ENCODE measurements around the gene EIF5B.

EIF5B gene

DNA sequence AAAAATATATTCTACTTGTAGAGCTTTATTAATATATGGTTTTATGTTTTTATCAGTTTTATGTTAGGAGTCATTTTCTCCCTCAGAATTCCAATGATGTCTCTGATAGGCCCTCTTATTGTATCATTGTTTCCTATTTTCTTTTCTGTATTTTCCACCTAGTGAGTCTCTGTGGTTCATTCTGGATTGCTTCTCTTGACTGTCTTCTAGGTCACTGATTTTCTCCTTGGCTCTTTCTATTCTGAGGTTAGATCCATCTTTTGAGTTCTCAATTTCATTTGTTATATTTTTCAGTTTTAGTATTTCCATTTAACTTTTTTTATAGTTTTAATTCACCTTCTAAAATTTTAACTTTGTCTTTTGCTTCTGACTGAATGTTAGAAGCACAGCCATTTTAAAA lies 37.6 kb downstream of the EIF5B start:
- DNase-seq: no peak

DNA sequence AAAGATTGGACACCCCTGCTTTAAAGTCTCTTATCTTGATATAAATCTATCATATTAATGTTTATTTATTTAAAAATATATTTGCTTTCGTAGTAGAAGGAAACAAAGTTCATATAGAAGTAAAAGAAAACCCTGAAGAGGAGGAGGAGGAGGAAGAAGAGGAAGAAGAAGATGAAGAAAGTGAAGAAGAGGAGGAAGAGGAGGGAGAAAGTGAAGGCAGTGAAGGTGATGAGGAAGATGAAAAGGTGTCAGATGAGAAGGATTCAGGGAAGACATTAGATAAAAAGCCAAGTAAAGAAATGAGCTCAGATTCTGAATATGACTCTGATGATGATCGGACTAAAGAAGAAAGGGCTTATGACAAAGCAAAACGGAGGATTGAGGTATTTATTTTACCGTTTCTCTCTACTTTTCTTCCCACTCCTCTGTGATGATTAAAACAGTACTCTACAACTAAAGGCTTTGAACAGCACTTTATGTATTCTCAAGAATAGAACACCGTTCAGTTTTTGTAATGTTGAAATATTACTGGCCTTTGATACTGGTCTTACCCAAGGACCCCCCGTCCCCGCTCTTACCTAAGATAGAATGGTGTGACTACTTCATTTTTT lies 39.2 kb downstream of the EIF5B start:
- no peak for DNase-seq

DNA sequence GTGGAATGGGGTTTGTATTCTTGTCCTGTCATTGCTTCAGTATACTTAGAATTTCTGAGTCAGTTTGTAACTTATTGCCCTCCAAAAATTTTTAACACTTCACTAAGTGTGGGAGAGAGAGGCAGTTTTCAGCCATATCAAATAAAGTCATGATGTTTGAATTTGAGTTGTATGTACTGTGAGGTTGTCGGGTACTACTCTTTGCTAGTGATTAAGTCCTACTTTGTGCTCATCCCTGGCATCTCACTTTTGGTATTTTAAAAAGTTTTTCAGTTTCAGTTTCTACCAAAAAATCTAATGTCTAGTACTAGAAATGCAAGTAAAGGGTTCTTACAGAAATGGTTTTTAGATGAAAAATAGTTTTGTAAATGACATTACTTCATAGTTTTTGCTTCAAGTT lies 40.7 kb downstream of the EIF5B start:
- DNase-seq: no peak

DNA sequence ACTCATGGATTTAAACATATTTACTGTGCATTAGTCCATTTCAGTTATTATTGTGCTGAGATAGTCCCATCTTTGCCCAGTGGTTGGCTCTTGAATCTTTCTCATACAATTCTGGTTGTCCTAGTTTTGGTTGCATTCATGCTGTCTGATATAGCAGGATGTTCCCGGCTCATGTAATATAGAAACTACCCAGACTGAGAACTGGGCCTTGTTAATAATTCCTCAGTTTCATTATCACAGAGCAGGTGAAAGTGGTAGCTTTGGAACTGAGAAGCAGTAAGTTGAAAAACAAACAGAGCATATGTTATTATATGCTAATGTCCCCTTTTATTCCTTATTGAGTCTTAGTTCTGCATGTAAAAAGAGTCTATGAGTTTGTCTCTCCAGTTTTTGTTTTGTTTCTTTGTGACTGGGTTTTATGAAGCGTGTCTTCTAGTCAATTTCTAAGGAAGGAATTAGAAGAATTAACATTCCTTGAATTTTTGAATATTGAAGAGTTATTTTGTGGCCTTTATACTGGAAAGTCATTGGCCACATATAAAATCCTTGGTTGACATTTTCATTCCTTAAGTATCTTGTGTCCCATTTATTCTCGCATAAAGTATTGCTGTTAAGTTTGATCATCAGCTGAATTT lies 43.3 kb downstream of the EIF5B start:
- DNase-seq: no peak

DNA sequence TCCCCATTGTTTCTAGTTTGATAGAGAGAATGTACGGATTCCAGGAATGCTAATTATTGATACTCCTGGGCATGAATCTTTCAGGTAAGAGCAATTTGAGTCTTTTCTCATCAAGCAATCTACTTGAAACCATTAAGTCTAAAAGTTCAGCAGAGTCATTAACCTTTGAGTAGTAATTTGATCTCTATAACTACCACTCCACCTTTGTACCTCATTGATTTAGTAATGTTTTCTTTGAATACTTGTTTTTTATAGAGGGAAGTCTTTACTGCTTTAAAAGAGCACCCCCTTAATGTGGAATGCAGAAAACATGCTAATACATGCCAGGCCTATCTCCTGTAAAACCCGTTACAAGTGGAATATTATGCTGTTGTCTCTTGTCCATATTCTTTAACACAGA lies 45.0 kb downstream of the EIF5B start:
- DNase-seq: no peak

DNA sequence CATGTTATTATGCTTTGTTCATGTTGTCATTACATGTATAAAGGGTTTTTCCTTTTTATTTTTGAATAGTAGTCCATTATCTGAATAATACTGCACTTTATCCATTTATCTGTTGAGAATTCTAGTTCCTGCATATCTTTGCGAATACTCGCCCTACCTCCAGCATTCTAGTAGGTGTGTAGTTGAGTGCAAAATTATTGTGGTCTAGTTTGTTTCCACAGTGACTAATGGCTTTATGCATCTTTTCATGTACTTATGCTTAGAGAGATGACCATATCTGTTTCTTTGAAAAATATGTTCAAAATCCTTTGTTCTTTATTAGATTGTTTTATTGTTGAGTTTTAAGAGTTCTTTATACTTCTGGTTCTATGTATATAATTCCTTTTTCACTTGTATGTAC lies 48.8 kb downstream of the EIF5B start:
- DNase-seq: no peak

DNA sequence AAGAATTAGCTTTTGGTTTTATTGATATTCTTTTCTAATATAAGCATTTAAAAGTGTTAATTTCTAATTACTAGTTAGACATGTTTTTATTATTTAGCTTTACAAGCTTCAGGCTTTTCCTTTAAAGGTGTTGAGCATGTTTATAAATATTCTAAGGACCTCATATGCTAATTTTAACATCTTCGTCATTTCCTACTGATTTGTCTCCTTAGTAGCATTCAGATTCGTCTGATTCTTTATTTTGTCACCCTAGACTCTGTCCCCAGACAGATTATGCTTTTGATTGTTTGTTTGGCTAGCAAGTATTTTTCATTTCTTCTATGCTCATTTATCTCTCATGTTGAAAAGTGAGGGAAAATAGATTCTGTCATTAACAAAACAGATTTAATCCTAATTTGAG lies 51.7 kb downstream of the EIF5B start:
- DNase-seq: no peak

DNA sequence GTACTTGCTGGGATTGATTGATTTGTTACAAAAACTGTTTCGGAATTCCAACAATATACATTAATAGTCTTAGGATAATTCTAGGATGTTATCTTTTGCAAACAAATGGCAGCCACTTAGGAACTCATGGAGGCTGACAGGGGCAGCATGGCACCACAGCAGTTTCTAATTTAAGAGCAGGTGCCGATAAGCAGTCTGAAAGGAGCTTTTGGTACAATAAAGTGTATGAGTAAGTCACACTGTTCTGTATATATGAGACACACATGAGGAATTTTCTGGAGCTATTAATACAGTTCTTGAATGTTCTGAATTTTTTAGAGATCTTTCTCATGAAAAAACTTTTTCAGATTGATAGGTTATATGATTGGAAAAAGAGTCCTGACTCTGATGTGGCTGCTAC lies 52.2 kb downstream of the EIF5B start:
- no peak for DNase-seq

DNA sequence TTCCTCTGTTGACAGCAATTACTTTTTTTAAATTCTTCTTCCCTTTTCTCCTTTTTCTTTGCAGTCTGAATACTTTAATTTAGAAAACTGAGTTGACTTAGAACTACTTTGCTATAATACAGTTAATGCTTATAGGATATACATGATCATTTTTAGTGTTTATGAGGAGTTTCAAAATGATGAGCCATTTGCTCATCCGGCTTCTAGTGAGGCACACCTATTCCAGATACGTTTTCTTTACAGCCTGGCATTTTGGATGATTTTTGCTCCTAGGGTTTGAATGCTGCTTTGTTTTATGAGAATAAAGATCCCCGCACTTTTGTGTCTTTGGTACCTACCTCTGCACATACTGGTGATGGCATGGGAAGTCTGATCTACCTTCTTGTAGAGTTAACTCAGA lies 52.8 kb downstream of the EIF5B start:
- DNase-seq: no peak

DNA sequence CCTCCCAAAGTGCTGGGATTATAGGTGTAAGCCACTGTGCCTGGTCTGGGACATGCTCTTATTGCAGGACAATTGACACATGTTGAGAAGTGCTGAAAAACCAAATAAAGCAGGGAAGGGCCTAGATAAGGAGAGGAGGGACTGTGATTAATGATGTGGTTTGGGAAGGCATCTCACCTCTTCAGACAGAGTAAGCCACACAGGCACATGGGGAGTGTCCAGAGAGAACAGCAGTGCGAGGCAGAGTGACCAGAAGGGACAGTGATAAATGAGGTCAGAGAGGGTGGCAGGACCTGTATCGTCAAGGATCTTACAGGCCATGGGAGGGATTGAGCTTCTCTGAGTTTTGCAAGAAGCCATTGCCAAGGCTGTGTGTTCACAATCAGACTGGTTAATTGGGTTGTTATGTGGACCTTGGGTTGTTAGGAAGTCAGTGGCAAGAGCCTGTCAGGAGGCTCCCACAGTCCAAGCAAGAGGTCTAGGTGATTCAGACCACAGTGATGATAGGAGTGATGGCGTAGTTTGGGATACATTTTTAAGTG lies 58.5 kb downstream of the EIF5B start:
- no peak for DNase-seq

DNA sequence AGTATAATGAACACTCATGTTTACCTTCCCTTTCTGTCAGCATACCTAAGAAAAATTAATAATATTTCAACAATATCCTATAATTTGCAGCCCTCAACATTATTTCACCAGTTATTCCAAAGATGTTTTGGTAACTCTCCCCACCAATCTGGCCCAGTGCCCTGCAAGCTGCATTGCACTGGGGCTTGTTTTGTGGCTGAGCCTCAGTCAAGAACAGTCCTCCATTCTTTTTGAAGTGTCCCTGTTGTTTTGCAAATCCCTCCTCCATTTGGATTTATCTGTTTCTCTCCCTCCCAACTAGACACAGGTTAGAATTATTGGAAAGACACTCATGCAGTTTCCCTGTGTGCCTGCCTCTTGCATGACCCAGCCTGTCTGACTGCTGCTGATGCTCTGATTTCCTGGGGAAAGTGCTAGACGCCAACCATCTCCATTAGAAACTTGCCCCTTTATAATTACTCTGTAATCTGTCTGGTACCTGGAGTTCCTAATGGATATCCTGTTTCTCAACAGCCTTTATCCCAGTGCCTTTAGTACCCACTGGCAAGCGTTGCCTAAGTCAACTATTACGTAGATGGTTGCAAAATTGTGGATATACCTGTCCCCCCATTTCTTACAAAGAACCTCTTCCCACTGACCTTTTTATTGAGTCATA lies 60.2 kb downstream of the EIF5B start:
- no peak for DNase-seq

DNA sequence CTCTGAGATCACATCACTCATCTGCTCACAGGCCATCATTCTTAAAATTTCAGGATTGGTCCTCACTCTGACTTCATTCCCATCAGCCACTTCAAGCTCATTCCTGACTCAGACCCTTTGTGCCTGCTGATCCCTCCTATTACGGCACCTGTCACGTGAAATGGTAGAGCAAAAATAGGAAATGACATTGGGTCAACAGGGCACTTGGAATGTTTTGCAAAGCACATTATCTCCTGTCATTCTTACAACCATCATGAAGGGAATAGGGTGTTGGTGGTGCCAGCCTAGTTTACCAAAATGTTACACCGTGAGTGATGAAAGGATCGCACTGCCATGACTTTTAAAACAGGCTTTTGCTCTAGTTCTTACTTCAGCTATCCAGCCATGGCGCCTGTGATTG lies 61.1 kb downstream of the EIF5B start:
- no peak for DNase-seq

DNA sequence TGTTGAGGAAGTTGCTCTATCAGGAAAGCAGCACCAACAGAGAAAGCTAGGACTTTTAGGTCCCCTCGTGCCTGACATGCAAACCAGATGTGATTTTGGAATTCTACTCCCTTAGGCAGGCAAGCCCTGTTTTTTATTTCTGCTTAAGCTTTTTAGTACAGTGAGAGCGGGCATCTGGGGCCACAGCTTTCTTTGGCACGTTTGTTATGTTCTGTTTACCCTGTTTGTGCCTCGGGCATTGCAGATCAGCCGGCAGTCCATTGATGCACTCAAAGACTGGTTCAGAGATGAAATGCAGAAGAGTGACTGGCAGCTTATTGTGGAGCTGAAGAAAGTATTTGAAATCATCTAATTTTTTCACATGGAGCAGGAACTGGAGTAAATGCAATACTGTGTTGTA lies 61.9 kb downstream of the EIF5B start:
- no peak for DNase-seq

DNA sequence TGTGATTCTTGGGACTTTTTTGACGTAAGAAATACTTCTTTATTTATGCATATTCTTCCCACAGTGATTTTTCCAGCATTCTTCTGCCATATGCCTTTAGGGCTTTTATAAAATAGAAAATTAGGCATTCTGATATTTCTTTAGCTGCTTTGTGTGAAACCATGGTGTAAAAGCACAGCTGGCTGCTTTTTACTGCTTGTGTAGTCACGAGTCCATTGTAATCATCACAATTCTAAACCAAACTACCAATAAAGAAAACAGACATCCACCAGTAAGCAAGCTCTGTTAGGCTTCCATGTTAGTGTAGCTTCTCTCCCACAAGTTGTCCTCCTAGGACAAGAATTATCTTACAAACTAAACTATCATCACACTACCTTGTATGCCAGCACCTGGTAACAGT lies 62.6 kb downstream of the EIF5B start:
- no peak for DNase-seq

DNA sequence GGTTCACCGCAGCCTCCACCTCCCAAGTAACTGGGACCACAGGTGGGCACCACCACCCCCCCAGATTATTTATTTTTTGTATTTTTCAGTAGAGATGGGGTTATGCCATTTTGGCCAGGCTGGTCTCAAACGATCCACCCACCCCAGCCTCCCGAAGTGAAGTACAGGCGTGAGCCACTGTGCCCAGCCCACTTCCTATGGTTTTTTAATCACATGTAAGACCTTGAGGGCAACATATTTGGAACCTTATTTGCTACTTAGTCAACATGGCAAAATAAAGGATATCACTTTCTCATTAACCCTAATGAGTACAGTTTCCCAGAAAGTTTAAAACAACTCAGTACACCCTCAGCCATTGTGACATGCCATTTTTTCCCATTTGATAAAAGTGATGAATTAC lies 64.7 kb downstream of the EIF5B start:
- DNase-seq: no peak

DNA sequence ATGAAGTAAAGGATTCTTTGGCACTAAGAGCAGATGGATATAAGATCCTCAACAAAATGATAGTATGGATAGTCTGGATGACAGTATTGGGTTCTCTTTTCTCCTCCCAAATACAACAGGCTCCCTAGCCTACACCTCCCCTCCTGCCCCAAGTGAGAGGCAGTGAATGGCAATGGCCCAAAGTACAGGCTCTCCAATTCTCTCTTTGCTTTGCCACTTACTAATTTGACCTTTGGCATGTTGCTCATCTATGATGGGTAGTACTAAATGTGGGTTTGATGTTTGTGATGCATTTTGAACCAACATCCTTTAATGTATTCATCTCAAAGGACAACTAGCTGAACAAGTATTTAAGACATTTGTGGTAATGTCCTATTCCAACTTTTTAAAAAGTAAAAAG lies 65.9 kb downstream of the EIF5B start:
- no peak for DNase-seq

DNA sequence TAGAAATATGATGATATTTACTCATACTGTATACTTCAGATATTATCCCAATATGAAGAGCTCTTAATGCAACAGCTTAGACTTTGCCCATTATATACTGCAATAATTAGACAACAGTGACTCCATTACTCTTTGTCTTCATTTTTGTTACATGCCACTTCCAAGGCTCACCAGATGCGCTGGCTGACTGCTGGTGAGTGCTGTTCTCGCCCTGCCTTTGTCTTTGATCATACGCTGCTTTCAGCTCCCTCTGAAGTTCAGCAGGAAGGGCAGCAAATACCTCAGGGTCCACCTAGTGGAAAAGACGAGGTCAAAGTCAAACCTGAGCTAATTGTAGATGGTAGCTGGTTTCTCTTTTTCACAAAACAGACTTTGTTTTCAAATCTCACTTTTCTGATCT lies 66.3 kb downstream of the EIF5B start:
- no peak for DNase-seq

DNA sequence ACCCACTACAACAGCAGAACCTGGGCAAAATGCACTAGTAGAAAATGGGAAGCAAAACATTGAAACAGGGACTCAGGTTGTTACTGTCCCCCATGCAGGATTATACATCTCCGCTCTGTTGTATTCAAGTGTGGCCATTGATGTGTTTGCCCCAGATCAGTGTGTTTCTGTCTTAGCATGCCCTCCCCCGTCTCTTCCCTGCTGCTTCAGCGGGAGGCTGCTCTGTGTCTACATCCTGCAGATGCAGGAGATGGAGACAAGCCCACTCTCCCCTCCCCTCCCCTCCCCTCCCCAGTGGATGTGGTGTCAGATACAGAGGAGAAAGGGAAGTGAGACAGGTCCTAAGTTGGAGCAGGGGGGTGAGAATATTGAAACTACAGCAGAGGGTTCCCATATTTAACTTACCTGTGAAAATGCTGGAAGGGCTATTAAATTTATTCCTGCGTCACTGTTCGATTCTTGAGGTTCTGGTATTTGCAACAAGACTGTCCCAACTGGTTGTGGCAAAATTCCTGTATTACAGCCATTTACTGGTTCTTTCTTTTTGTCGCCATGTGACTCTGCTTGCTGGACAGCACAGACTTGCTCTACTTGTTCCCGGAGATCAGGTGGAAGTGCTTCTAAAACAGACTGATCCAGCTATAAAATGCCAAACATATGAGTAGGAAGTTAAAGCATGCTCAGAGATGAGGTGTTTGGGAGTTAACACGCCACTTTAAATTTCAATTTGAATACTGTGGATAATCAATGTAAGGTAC lies 67.0 kb downstream of the EIF5B start:
- DNase-seq: no peak

DNA sequence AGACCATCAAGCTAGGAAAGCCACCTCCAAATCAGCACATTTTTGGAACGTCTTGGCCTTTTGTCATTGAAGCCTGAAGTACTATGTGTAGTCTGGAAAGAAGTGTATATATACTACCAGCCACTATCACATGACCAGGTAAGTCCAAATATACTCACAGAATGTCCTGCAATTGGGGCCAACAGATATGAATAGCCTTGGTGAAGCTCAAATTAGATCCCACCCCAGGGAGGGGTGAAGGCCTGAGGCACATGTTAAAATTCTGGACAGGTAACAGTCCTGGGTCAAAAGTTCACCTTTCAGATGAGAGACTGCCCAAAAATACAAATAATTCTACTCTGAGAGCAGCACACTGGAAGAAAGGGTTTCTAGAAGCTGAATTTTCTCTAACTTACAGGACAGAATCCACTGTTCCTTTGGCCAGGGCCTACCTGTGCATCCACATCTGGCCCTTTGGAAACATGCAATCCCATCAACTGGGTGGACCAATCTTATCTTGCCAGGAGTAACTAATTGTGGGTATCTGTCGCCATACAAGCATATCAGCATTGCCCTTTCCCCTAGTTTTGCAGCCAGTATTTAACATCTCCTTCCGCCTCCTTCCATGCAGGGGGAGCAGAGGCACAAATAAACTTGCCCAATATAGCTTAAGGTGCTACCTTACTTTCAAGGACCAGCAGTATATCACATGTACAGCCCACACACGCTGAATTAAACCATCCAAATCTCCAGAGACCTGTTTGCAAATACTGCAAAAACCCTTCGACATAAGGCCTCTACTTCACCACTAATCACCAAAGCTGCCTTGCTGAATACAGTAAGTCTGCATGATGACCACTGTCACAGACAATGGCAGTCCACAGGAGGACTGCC lies 67.8 kb downstream of the EIF5B start:
- DNase-seq: no peak

DNA sequence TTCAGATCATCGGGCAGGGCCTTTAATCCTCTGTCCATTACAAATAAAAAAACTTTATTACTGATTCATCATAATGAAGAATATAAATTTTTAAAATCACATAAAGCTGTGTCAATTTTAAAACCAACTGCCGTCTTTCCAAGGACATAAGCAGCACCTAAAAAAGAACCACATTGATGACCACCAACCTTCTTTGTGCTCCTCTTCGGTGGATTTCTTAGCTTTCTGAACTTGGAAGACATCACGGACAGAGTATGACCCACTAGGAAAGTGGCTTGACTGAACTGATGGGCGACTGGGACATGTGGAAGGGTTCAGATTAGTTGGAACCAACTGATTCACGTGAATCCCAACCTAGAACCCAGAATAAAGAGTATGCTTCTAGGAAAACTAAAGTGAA lies 68.9 kb downstream of the EIF5B start:
- DNase-seq: no peak

DNA sequence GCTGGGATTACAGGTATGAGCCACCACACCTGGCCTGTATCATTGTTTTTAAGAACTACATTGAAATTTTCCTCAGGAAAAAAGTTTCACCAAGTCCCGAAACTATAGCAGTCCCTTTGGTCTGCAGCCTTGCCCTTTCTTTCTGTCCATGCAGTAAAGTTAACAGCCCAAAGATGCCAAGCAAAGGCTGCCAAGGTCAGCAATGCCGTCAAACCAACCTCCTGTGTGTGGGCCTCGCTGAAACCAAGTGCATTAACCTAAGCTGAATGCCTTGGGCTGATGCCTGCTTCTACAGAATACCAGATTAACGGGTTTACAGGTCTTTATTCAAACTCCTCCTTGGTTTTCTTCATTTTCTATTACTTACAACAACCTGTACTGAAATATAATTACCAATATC lies 73.1 kb downstream of the EIF5B start:
- DNase-seq: no peak

DNA sequence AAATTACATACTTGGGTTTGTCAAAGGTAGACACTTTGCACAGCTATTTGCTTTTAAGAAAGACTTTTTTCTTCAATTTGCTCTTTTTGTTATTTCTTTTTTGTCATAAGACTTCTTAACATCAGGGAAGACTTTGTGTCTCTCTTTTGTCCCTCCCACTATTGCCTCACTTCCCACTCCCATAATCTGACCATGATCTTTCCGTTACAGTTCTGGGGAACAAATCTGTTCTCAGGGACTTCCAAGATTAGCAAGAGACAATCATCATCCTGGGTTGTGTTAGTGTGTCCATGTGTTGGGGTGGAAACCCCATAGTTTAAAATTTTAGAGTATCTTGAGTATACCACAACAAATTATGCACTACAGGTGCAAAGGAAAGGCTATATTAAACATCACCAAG lies 77.4 kb downstream of the EIF5B start:
- DNase-seq: no peak

DNA sequence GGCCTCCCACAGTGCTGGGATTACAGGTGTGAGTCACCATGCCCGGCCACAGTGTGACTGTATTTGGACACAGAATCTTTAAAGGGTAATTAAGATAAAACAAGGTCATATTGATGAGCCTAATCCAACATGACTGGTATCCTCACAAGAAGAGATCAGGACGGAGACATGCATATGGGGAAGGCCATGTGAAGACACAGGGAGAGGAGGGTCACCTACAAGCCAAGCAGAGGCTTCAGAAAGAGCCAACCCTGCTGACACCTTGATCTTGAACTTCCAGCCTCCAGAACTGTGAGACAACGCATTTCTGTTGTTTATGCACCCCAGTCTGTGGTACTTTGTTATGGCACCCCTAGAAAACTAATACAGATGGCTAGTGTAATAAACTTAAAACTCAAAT lies 80.2 kb downstream of the EIF5B start:
- no peak for DNase-seq

All from stimulated activated CD4-positive, alpha-beta T cell treated with anti-CD3 and anti-CD28 coated beads, Interleukin-12 subunit alpha, Interleukin-12 subunit beta, amount 100 ng/mL, for 4 hours (primary cell).